Immature natural killer cell (primary cell): ENCODE data around the gene AFAP1L2. TPM values are rescaled to one million over a fixed set of nuclear protein-coding genes. Genes with fewer than 3 reads are reported as not detected.
"Not testable (repeated sequence)": the region's sequence is repeated elsewhere in the genome, so short reads cannot be mapped to it uniquely, and the experiment has no call there.

Experiments used
- DNase-seq, 3 donors: peaks; one replicate each; pipeline ENCODE4 v3.0.0; 2022; ENCODE audit warnings: mixed read lengths in 1 of 3
- H3K27ac Mint-ChIP-seq, 6 donors: one replicate each; pipeline ENCODE4 v1.8.0; 2020; ENCODE audit warnings: mixed read lengths in 6 of 6, mild to moderate bottlenecking in 5 of 6, inconsistent platforms in 4 of 6, moderate library complexity in 3 of 6
- H3K27me3 Mint-ChIP-seq, 3 donors: one replicate each; pipeline ENCODE4 v1.8.0; 2020 to 2021; ENCODE audit warnings: low read depth in 3 of 3, mild to moderate bottlenecking in 3 of 3, mixed read lengths in 3 of 3, moderate library complexity in 3 of 3, inconsistent platforms in 1 of 3
- H3K36me3 Mint-ChIP-seq, 3 donors: one replicate each; pipeline ENCODE4 v1.8.0; 2020; ENCODE audit warnings: mixed read lengths in 3 of 3, inconsistent platforms in 2 of 3, mild to moderate bottlenecking in 2 of 3
- H3K4me1 Mint-ChIP-seq, 2 donors: one replicate each; pipeline ENCODE4 v1.8.0; 2020; ENCODE audit warnings: inconsistent platforms in 2 of 2, mild to moderate bottlenecking in 2 of 2, mixed read lengths in 2 of 2, moderate library complexity in 1 of 2
- H3K4me3 Mint-ChIP-seq, 5 donors: one replicate each; pipeline ENCODE4 v1.8.0; 2020; ENCODE audit warnings: mild to moderate bottlenecking in 5 of 5, mixed read lengths in 5 of 5, inconsistent platforms in 3 of 5, moderate library complexity in 3 of 5
- H3K9me3 Mint-ChIP-seq, 6 donors: one replicate each; pipeline ENCODE4 v1.8.0; 2020; ENCODE audit warnings: mild to moderate bottlenecking in 6 of 6, mixed read lengths in 6 of 6, inconsistent platforms in 4 of 6, moderate library complexity in 3 of 6
- polyA plus RNA-seq, 3 donors: library from polyadenylated mRNA; unstranded; fragments of 300-500 nt; fragmentation: Illumina TruSeq; gene quantifications; one replicate each; pipeline ENCODE4 v1.2.3, GENCODE V29; 2021

AFAP1L2 gene
- polyA plus RNA-seq, 3 donors from 2014 or later, result 0.61 to 2.0 (median 1.2) TPM

- H3K4me1 Mint-ChIP-seq, result peaks cover 1 to 7% of the 10 kb centered on the region in 2 donors
- no peaks in the 10 kb centered on the region for H3K36me3 Mint-ChIP-seq
- H3K27ac Mint-ChIP-seq, result no peak overlapping the region
- peaks cover 0 to 4% (median 3%) of the 10 kb centered on the region in 3 donors for H3K27me3 Mint-ChIP-seq
- no peak overlapping the region for H3K4me3 Mint-ChIP-seq
- H3K9me3 Mint-ChIP-seq, result no peaks in the 10 kb centered on the region
- DNase-seq, result no peak
These were observed 46.7 kb downstream of the AFAP1L2 start for GRCh38 chr10:114357515-114357996.

DNA sequence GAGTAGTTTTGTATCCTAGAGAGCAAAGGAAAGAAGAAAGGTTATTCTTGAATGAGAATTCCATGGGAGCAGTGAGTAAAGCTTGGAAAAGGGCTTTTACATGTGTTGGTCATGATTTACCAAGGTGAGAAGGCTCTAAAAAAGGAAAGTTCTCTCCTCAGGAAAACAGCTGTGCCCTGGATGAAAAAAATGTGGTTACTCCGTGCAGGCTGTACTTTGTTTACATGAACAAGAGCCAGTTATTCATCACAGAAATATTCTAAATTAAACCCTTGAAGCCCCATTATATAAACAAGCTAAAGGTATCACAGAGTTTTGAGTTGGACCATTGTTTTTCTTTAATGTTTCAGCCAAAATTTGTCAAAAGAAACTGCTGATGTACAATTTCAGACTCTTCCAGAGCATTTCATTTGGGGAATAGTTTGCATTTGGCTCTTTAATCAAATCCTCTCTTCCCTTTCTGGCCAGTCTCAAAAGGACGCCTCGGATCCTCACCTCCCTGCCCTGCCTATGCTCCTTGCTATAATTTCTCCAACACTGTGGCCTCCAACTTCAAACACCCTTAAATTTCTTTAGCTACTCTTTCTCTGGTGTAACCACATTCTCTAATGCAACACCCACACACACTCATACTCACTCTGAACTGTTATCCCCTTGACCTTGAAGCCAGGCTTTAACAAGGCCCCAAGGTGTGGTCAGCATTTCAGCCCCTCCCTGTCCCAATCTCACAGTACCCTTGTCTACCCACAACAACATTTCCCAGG lies 47.4 kb downstream of the AFAP1L2 start:
- Mint-ChIP-seq H3K27me3 (peaks cover 0 to 4% (median 3%) of the 10 kb centered on the region in 3 donors), H3K4me1 (peaks cover 1 to 7% of the 10 kb centered on the region in 2 donors), H3K9me3 (no peaks in the 10 kb centered on the region), H3K27ac (no peak overlapping the region), H3K4me3 (no peak overlapping the region), H3K36me3 (no peaks in the 10 kb centered on the region)
- no peak for DNase-seq

DNA sequence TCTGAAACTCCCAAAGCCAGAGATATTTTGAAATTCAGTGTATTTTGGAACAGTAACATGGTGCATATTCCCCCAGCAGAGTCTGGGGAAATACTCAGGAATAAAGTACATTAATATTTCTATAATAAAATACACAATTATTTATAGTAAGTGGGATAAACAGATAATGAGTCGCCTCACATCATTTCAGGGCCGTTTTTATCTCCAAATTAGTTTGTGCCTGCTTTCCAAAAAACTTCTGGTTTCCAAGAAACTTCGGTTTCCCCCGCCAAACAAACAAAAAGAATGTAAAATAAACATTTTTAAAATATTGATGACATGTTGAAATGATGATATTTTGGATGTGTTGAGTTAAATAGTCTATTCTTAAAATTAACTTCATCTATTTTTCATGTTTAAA lies 48.2 kb downstream of the AFAP1L2 start:
- Mint-ChIP-seq H3K4me3 (no peak overlapping the region), H3K27ac (no peak overlapping the region), H3K27me3 (peaks cover 0 to 4% (median 3%) of the 10 kb centered on the region in 3 donors), H3K36me3 (no peaks in the 10 kb centered on the region), H3K9me3 (no peaks in the 10 kb centered on the region), H3K4me1 (peaks cover 1 to 7% of the 10 kb centered on the region in 2 donors)
- DNase-seq, result no peak

DNA sequence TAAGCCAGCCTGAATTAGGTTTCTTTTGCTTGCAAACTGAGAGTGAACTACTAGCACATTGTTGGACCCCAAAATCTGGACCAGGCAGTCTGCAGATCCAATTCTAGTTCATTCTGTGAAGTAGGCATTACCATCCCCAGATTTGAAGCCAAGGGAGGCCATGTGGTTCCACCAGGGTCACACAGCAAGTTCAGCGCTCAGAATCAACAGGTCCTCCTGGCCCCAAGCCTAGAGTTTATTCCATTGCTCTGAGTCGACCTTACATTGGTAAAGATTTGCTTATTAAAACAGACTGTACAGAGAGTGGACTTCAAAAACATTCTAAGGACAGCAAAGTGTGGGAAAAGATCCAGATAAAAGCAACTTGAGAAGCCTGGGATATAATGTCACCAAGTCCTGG lies 50.9 kb downstream of the AFAP1L2 start:
- no peak for DNase-seq
- H3K4me1 Mint-ChIP-seq, result peaks cover 1 to 7% of the 10 kb centered on the region in 2 donors
- no peak overlapping the region for H3K4me3 Mint-ChIP-seq
- no peaks in the 10 kb centered on the region for H3K9me3 Mint-ChIP-seq
- no peaks in the 10 kb centered on the region for H3K36me3 Mint-ChIP-seq
- peaks cover 0 to 3% (median 2%) of the 10 kb centered on the region in 3 donors for H3K27me3 Mint-ChIP-seq
- no peak overlapping the region for H3K27ac Mint-ChIP-seq

DNA sequence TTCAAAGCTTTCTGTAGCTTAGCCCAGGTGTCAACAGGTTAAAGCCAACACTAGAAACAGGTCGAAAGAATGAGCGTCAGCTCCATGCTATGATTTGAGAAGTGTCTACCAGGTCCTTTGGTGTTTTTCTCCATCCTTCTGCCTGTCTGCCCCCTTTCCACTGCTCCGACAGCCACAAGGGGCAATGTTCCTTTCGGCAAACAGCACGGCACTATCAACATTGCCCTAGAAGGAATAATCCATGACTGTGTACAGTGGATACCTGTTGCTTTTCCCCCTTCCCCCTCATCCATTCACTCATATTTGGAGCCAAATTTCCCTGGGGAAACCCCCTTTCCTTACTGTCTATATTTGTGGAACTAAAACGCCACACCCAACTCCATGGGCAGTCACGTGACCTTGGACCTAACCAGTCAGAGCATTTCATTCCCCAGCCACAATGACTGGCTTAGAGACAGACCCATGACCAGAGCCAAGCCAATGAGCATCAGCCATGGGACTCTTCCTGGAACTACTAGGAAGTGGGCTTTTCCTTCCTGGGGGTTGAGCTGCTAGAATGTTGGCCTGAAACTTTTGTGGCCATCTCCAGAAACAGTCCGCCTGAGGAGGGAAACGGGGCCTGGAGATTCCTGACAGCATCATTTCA lies 51.5 kb downstream of the AFAP1L2 start:
- Mint-ChIP-seq H3K27me3 (peaks cover 0 to 3% (median 2%) of the 10 kb centered on the region in 3 donors), H3K36me3 (no peaks in the 10 kb centered on the region), H3K4me3 (no peak overlapping the region), H3K4me1 (peaks cover 1 to 7% of the 10 kb centered on the region in 2 donors), H3K27ac (no peak overlapping the region), H3K9me3 (no peaks in the 10 kb centered on the region)
- DNase-seq, result no peak

DNA sequence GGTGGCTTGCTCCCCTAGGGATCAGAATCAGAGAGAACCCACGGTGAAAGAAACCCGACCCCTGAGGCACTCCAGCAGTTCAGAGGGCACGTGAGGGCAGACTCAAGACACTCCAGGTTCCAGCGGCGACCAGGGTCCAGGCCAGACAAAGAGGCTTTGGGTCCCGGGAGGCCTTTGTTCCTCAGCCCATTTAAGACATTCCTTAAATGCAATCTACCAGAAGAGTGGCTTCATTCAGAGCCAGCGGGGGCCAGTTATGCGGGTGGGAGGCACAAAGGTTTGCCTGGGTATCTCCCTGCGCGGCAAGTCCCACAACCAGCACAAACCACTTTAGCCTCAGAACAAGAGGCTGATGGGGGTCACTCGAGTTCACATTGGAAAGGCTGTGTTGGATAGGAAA lies 53.6 kb downstream of the AFAP1L2 start:
- Mint-ChIP-seq H3K9me3 (no peaks in the 10 kb centered on the region), H3K36me3 (no peaks in the 10 kb centered on the region), H3K27me3 (peaks cover 0 to 2% (median 0%) of the 10 kb centered on the region in 3 donors), H3K4me3 (no peak overlapping the region), H3K4me1 (no peaks in the 10 kb centered on the region), H3K27ac (no peak overlapping the region)
- no peak for DNase-seq

DNA sequence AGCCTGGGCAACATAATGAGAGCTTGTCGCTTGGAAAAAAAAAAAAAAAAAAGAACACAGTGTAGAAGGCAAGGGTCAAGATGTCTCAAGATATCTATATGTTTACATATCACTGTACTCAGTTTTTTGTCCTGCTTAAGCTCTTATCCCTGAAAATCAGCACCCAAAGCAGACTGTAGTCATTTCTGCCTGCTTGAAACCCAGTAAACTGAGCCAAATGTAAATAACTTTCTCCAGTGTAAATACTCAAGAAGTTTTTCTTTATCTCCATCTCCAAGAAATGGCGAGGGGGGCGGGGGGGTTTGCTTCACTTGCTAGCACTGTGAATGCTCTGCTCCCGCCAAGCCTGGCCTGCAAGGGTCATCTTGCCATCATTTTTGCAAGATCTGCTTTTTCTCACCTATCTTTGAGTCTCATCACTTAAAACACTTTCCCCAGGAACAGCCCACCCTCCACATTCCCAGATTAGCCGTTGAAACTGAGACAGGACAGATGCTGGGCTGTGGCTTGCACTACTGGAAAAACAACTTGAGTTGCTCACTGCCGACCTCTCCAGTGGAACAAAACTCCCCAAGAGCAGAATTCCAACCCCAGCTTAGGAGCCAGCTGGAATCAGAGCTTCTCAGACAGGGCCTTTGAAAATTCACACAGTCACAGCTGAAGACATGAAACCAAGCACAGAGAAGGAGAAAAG lies 54.6 kb downstream of the AFAP1L2 start:
- H3K27me3 Mint-ChIP-seq, result peaks cover 0 to 2% (median 0%) of the 10 kb centered on the region in 3 donors
- H3K9me3 Mint-ChIP-seq, result no peaks in the 10 kb centered on the region
- no peaks in the 10 kb centered on the region for H3K36me3 Mint-ChIP-seq
- no peak overlapping the region for H3K4me3 Mint-ChIP-seq
- H3K27ac Mint-ChIP-seq, result no peak overlapping the region
- no peak for DNase-seq
- no peaks in the 10 kb centered on the region for H3K4me1 Mint-ChIP-seq

DNA sequence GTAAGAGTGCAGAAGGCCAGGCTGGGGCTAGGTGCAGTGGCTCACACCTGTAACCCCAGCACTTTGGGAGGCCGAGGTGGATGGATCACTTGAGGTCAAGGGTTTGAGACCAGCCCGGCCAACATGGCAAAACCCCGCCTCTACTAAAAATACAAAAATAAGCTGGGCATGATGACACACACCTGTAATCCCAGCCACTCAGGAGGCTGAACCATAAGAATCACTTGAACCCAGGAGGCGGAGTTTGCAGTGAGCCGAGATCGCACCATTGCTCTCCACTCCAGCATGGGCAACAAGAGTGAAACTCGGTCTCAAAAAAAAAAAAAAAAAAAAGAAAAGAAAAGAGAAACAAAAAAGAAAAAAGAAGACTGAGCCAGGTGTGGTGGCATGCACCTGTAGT lies 55.2 kb downstream of the AFAP1L2 start:
- DNase-seq, H3K4me3 Mint-ChIP-seq, H3K36me3 Mint-ChIP-seq, H3K27me3 Mint-ChIP-seq, H3K4me1 Mint-ChIP-seq, H3K9me3 Mint-ChIP-seq, H3K27ac Mint-ChIP-seq: not testable (repeated sequence)

DNA sequence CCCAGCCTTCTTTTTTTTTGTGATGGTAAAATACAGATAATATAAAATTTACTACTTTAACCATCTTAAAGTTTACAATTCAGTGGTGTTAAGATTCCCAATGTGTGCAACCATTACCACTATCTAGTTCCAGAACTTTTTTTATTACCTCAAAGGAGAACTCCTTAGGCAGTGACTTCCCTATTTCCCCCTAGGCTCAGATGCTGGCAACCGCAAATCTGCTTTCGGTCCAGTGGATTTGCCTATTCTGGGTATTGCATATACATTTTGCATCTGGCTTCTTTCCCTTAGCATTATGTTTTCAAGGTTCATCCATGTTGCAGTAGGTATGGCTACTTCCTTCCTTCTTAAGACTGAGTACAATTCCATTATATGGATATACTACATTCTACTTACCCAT lies 56.5 kb downstream of the AFAP1L2 start:
- DNase-seq, result no peak
- Mint-ChIP-seq H3K27me3 (peaks cover 0 to 4% (median 1%) of the 10 kb centered on the region in 3 donors), H3K27ac (no peak overlapping the region), H3K4me1 (no peaks in the 10 kb centered on the region), H3K9me3 (no peaks in the 10 kb centered on the region), H3K4me3 (no peak overlapping the region), H3K36me3 (no peaks in the 10 kb centered on the region)

DNA sequence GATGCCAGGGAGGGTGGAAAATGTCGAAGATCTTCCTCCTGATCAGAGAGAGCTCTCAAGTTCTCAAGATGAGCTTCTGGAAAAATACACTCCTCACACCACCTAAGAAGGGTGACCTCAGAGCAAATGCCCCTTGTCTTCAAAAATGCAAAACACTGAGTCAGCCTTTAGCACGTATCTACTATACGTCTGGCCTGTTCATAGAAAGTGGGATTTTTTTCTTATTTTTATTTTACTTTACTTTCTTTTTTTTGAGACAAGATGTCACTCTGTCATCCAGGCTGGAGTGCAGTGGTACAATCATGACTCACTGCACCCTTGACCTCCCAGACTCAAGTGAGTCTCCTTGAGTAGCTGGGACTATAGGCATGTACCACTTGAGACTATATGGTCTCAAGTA lies 57.1 kb downstream of the AFAP1L2 start:
- Mint-ChIP-seq H3K27ac (no peak overlapping the region), H3K27me3 (peaks cover 0 to 4% (median 1%) of the 10 kb centered on the region in 3 donors), H3K36me3 (no peaks in the 10 kb centered on the region), H3K4me1 (no peaks in the 10 kb centered on the region), H3K9me3 (no peaks in the 10 kb centered on the region), H3K4me3 (no peak overlapping the region)
- DNase-seq, result no peak

DNA sequence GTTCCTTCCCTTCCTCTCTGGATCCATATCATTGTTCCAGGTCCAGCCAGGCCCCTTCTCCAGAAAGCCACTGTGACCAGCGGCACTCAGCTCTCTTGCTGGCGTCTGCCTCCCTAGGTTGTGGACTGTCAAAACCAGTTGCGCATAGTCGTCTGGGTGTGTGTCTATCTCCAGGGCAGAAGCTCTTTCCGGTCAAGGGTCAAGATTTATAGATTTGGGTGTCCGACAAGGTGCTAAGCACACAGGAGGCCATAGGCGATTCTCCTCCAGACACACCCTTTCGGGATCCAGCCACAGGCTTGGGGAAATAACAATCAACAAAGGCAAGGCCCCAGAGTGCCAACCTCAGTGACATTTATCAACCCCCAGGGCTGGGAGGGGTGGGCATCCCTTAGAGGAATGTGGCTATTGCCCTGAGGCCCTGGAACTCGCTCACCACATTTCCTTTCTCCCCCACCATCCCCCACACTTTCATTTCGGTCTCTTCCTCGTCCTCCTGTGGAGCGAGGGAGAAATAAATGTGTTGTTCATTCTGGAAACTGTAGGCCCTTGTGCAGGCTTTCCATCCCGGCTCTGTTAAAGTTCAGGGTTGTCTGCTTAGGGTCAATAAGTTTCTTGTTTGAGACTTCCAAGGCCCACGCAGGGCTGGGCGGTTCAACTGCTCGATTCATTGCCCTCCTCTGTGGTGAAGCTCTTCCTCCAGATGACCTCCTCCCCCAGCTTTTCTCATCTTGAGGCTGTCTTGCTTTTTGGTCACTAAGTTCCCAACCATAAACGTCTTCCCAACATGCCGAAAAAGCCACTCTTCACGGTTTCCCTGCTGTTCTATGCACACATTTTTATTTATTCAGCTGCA lies 57.9 kb downstream of the AFAP1L2 start:
- no peak for DNase-seq
- Mint-ChIP-seq H3K4me3 (no peak overlapping the region), H3K4me1 (no peaks in the 10 kb centered on the region), H3K27me3 (peaks cover 0 to 4% (median 1%) of the 10 kb centered on the region in 3 donors), H3K9me3 (no peaks in the 10 kb centered on the region), H3K27ac (no peak overlapping the region), H3K36me3 (no peaks in the 10 kb centered on the region)

DNA sequence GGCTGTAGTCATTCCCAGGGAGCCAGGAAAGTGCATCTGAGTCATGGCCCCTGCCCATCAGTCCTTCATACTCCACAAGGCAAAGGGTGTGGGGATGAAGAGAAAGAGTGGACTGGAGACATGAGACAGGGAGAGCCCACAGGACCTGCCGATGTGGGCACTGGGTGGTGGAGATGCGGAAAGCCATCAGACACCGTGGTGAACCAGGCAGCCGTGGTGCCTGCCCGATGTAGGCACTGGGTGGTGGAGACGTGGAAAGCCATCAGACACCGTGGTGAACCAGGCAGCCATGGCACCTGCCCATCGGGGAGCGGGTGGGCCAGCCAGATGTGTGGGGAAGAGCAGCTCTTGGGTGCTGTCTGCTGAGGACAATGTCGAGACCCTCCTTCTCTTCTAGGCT lies 58.6 kb downstream of the AFAP1L2 start:
- H3K9me3 Mint-ChIP-seq, result no peaks in the 10 kb centered on the region
- no peak overlapping the region for H3K4me3 Mint-ChIP-seq
- no peak for DNase-seq
- H3K4me1 Mint-ChIP-seq, result no peaks in the 10 kb centered on the region
- peaks cover 0 to 4% (median 1%) of the 10 kb centered on the region in 3 donors for H3K27me3 Mint-ChIP-seq
- no peak overlapping the region for H3K27ac Mint-ChIP-seq
- no peaks in the 10 kb centered on the region for H3K36me3 Mint-ChIP-seq

GRCh38 chr10:114343623-114344505 lies 60.4 kb downstream of the AFAP1L2 start:
- Mint-ChIP-seq H3K4me1 (no peaks in the 10 kb centered on the region), H3K27me3 (peaks cover 0 to 2% (median 1%) of the 10 kb centered on the region in 3 donors), H3K4me3 (no peak overlapping the region), H3K9me3 (no peaks in the 10 kb centered on the region), H3K36me3 (no peaks in the 10 kb centered on the region), H3K27ac (no peak overlapping the region)
- DNase-seq, result no peak
